K562 (cell line): ENCODE data around the gene SEC24B. TPM values are rescaled to one million over a fixed set of nuclear protein-coding genes. Genes with fewer than 3 reads are reported as not detected.

Experiments used
- BDP1 ChIP-seq: IDR thresholded peaks from 3 replicates; pipeline ENCODE4 v1.6.1; 2011; ENCODE audit not compliant: insufficient read length, insufficient read depth
- BRD9 ChIP-seq: fragments of 450-650 bp; IDR thresholded peaks from 2 replicates; pipeline ENCODE4 v1.6.1; 2018; ENCODE audit warnings: low read depth; ENCODE audit not compliant: partially characterized antibody
- CTBP1 ChIP-seq: fragments of 450-650 bp; IDR thresholded peaks from 2 replicates; pipeline ENCODE4 v1.6.1; 2016; ENCODE audit warnings: borderline replicate concordance
- HMGN3 ChIP-seq: IDR thresholded peaks from 2 replicates; pipeline ENCODE4 v1.6.1; 2011; ENCODE audit warnings: borderline replicate concordance, low read depth, mild to moderate bottlenecking, mixed read lengths, low read length; ENCODE audit not compliant: insufficient read length; ENCODE audit errors: extremely low read depth
- IFI16 ChIP-seq: fragments of 250-450 bp; sonication (Bioruptor Pico); IDR thresholded peaks from 2 replicates; pipeline ENCODE4 v2.1.2; 2022; ENCODE audit warnings: mild to moderate bottlenecking, inconsistent platforms
- KDM5B ChIP-seq: fragments of 200-600 bp; sonication (generic); IDR thresholded peaks from 2 replicates; pipeline ENCODE4 v1.6.1; 2012; ENCODE audit warnings: low read depth, mild to moderate bottlenecking, moderate library complexity, low read length, control low read depth, inconsistent platforms; ENCODE audit not compliant: insufficient replicate concordance
- NR1H2 ChIP-seq: sonication (generic); formaldehyde crosslinking; IDR thresholded peaks from 2 replicates; pipeline ENCODE4 v1.4.0; 2020; ENCODE audit warnings: mild to moderate bottlenecking, missing genetic modification reagents
- PHF8 ChIP-seq: fragments of 200-600 bp; sonication (generic); IDR thresholded peaks from 2 replicates; pipeline ENCODE4 v1.6.1; 2012; ENCODE audit warnings: mixed run types, mild to moderate bottlenecking, inconsistent platforms, low read length, moderate library complexity, borderline replicate concordance
- RBM34 ChIP-seq: fragments of 200-400 bp; formaldehyde crosslinking; IDR thresholded peaks from 2 replicates; pipeline ENCODE4 v1.6.1; 2018; ENCODE audit warnings: low read length, borderline replicate concordance; ENCODE audit not compliant: insufficient read depth
- RCOR1 ChIP-seq, 2 experiments: IDR thresholded peaks; 2 replicates each; pipeline ENCODE4 v1.6.1; 2012; ENCODE audit warnings: low read depth in 2 of 2, low read length in 2 of 2, borderline replicate concordance in 1 of 2, improper control_type of control experiment in 1 of 2
- TAF15 ChIP-seq: fragments of 200-400 bp; formaldehyde crosslinking; IDR thresholded peaks from 2 replicates; pipeline ENCODE4 v1.6.1; 2017; ENCODE audit warnings: mild to moderate bottlenecking, low read depth, low read length, moderate library complexity
- ZBTB7A ChIP-seq: IDR thresholded peaks from 2 replicates; pipeline ENCODE4 v1.6.1; 2011; ENCODE audit warnings: low read depth, mild to moderate bottlenecking, low read length, moderate library complexity, borderline replicate concordance; ENCODE audit not compliant: control insufficient read depth
- ZFX ChIP-seq: sonication (generic); formaldehyde crosslinking; IDR thresholded peaks from 2 replicates; pipeline ENCODE4 v1.8.0; 2022; ENCODE audit warnings: mild to moderate bottlenecking, missing genetic modification reagents, moderate library complexity
- ZNF740 ChIP-seq, 3 experiments: fragments of 200-800 bp in 1 of 3; sonication (Bioruptor generic) in 1 of 3; sonication (generic) in 1 of 3; formaldehyde crosslinking in 1 of 3; IDR thresholded peaks; 2 replicates each; pipeline versions ENCODE4 v1.6.1 to v1.8.0; 2016 to 2022; ENCODE audit warnings: mild to moderate bottlenecking in 2 of 3, missing compliant biosample characterization in 2 of 3, missing genetic modification characterization in 2 of 3, missing genetic modification reagents in 1 of 3
- polyA plus RNA-seq, 8 experiments: library from polyadenylated mRNA; depleted of rRNA in 4 of 8; stranded (reverse) in 5 of 8; unstranded in 3 of 8; fragments of >200 nt; fragmentation: Nextera tagmentation in 2 of 8; fragmentation: Illumina TruSeq in 1 of 8; extraction: Ambion mirVana in 2 of 8; extraction: Trizol in 1 of 8; gene quantifications; 2 replicates each; pipeline versions ENCODE4 v1.2.1 to v1.2.3, GENCODE V29; 2011 to 2014; ENCODE audit warnings: inconsistent platforms in 1 of 8, missing spikeins in 1 of 8
- total RNA-seq, 7 experiments: library from RNA; depleted of rRNA in 6 of 7; stranded (reverse); fragments of >200 nt in 6 of 7; fragmentation: Illumina TruSeq in 2 of 7; extraction: Trizol in 2 of 7; gene quantifications; 2 replicates each; pipeline versions ENCODE4 v1.2.1 to v1.2.3, GENCODE V29; 2011 to 2021; ENCODE audit warnings: low replicate concordance in 1 of 7
- TF ChIP-seq, protein P1 (sequence below): fragments of 200-800 bp; sonication (Bioruptor generic); IDR thresholded peaks from 2 replicates; pipeline ENCODE4 v1.6.1; 2017; ENCODE audit warnings: missing genetic modification characterization, missing compliant biosample characterization
- TF ChIP-seq, protein P2 (sequence below): fragments of 450-650 bp; IDR thresholded peaks from 2 replicates; pipeline ENCODE4 v1.7.1; 2018; ENCODE audit warnings: mild to moderate bottlenecking, low read depth; ENCODE audit not compliant: partially characterized antibody

Gene SEC24B
- total and polyA plus RNA-seq, 9 of the 15 experiments (the other 6 are each of a cell fraction or from before 2014, with no cell fraction given) = 6.3 to 46.4 (median 17.1) TPM

GRCh38 chr4:109559983-109560686 lies 126.5 kb downstream of the SEC24B start, which contains the start of gene MCUB (continued):
- TF ChIP-seq RBM34 = no peak
- no peak for TF ChIP-seq BDP1
- no peak for TF ChIP-seq NR1H2 (CRISPR knock-in tag)
- no peak for TF ChIP-seq IFI16
- TF ChIP-seq ZFX = peak; percentile 52
- no peak for TF ChIP-seq HMGN3
- TF ChIP-seq KDM5B = peak; percentile 50
- no peak for TF ChIP-seq TAF15
- TF ChIP-seq, protein P1, sequence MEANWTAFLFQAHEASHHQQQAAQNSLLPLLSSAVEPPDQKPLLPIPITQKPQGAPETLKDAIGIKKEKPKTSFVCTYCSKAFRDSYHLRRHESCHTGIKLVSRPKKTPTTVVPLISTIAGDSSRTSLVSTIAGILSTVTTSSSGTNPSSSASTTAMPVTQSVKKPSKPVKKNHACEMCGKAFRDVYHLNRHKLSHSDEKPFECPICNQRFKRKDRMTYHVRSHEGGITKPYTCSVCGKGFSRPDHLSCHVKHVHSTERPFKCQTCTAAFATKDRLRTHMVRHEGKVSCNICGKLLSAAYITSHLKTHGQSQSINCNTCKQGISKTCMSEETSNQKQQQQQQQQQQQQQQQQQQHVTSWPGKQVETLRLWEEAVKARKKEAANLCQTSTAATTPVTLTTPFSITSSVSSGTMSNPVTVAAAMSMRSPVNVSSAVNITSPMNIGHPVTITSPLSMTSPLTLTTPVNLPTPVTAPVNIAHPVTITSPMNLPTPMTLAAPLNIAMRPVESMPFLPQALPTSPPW (CRISPR knock-in tag) = peak; percentile 86
- TF ChIP-seq CTBP1 = peak; percentile 93
- TF ChIP-seq ZBTB7A = peak; percentile 18; the same call in 1 of the 2 replicates
- TF ChIP-seq, protein P2, sequence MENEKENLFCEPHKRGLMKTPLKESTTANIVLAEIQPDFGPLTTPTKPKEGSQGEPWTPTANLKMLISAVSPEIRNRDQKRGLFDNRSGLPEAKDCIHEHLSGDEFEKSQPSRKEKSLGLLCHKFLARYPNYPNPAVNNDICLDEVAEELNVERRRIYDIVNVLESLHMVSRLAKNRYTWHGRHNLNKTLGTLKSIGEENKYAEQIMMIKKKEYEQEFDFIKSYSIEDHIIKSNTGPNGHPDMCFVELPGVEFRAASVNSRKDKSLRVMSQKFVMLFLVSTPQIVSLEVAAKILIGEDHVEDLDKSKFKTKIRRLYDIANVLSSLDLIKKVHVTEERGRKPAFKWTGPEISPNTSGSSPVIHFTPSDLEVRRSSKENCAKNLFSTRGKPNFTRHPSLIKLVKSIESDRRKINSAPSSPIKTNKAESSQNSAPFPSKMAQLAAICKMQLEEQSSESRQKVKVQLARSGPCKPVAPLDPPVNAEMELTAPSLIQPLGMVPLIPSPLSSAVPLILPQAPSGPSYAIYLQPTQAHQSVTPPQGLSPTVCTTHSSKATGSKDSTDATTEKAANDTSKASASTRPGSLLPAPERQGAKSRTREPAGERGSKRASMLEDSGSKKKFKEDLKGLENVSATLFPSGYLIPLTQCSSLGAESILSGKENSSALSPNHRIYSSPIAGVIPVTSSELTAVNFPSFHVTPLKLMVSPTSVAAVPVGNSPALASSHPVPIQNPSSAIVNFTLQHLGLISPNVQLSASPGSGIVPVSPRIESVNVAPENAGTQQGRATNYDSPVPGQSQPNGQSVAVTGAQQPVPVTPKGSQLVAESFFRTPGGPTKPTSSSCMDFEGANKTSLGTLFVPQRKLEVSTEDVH = no peak
- peak; percentile 52; the same call in 1 of the 2 replicates for TF ChIP-seq ZNF740 (CRISPR knock-in tag; IDR thresholded peaks at IDR 0.05)
- TF ChIP-seq ZNF740 (tag; IDR thresholded peaks at IDR 0.05) = no peak
- TF ChIP-seq BRD9 = no peak
- TF ChIP-seq PHF8 = peak; percentile 31; the same call in 1 of the 2 replicates
- TF ChIP-seq RCOR1 (IDR thresholded peaks at IDR 0.05; ENCODE audit: borderline replicate concordance in 1 of 2, low read depth in 2 of 2, low read length in 2 of 2) = peak in 1 of 2 experiments; percentile 51; a peak in 1 of 4 replicates
- TF ChIP-seq, all 486 proteins: peak for 59
